Small intestine (tissue), 7 donors: ENCODE data around the gene NPIPB8. TPM values are rescaled to one million over a fixed set of nuclear protein-coding genes. Genes with fewer than 3 reads are reported as not detected.
A peak's percentile ranks its signal among the peaks of the same experiment; 100 is the strongest.
"Not testable (repeated sequence)": the region's sequence is repeated elsewhere in the genome, so short reads cannot be mapped to it uniquely, and the experiment has no call there.

Experiments
- DNase-seq, 2 donors: peaks; one replicate each; pipeline versions ENCODE4 v3.0.0 to v3.0.0-alpha.2; 2013
- FAIRE-seq: peaks from 2 replicates; lab custom pipeline; 2012; peaks lifted over from hg19 to GRCh38; lab: Jason Lieb, UNC
- H3K27ac ChIP-seq, 3 donors: one replicate each; pipeline ENCODE4 v1.5.1; 2013; ENCODE audit warnings: low read length in 2 of 3, mild to moderate bottlenecking in 2 of 3, control low read depth in 1 of 3, inconsistent platforms in 1 of 3, low read depth in 1 of 3, moderate library complexity in 1 of 3
- H3K27me3 ChIP-seq, 3 donors: one replicate each; pipeline ENCODE4 v1.6.1; 2013; ENCODE audit warnings: low read length in 3 of 3, inconsistent platforms in 1 of 3; ENCODE audit not compliant: control insufficient read depth in 3 of 3, insufficient read depth in 3 of 3
- H3K36me3 ChIP-seq, 3 donors: one replicate each; pipeline ENCODE4 v1.6.1; 2013; ENCODE audit warnings: low read length in 3 of 3, inconsistent platforms in 1 of 3, low read depth in 1 of 3, mild to moderate bottlenecking in 1 of 3, moderate library complexity in 1 of 3; ENCODE audit not compliant: control insufficient read depth in 3 of 3, insufficient read depth in 2 of 3
- H3K4me1 ChIP-seq, 3 donors: one replicate each; pipeline ENCODE4 v1.6.1; 2013; ENCODE audit warnings: low read length in 2 of 3, inconsistent platforms in 1 of 3, low read depth in 1 of 3, mild to moderate bottlenecking in 1 of 3, moderate library complexity in 1 of 3; ENCODE audit not compliant: control insufficient read depth in 3 of 3, insufficient read depth in 2 of 3
- H3K4me3 ChIP-seq, 3 donors: one replicate each; pipeline ENCODE4 v1.5.1; 2013; ENCODE audit warnings: low read length in 3 of 3, control low read depth in 1 of 3, inconsistent platforms in 1 of 3, low read depth in 1 of 3, mild to moderate bottlenecking in 1 of 3, moderate library complexity in 1 of 3
- H3K9me3 ChIP-seq, 2 donors: one replicate each; pipeline ENCODE4 v1.6.1; 2013; ENCODE audit warnings: low read depth in 1 of 2, low read length in 1 of 2; ENCODE audit not compliant: control insufficient read depth in 2 of 2, insufficient read depth in 1 of 2
- WGBS, 3 donors: extraction: QIAGEN DNeasy Blood & Tissue Kit; methylation state at CpG; one replicate each; pipeline ENCODE4 v1.1.7; 2013; 5-methylcytosine and 5-hydroxymethylcytosine counted together
- polyA plus RNA-seq, 4 donors: library from polyadenylated mRNA; stranded (reverse) in 3 of 4; unstranded in 1 of 4; fragments of 200-250 nt in 3 of 4; fragments of 120-200 nt in 1 of 4; gene quantifications; one replicate each; pipeline versions ENCODE4 v1.2.1 to v1.2.3, GENCODE V29; 2013
- donor health status: healthy with polysubstance abuse.
- donor health status: control.
- donor health status: control.
- donor health status: Bipolar disorder and iron deficiency.
- donor health status: healthy.

NPIPB8 gene
- polyA plus RNA-seq, 4 donors = 0.03 to 2.2 TPM; not detected in 2

- 35 to 58% (median 39%) methylated on average over 5 of the region's 5 CpGs for WGBS, 3 donors
- not testable (repeated sequence) for H3K27me3 ChIP-seq, H3K9me3 ChIP-seq, H3K4me1 ChIP-seq, H3K36me3 ChIP-seq, FAIRE-seq, H3K27ac ChIP-seq, DNase-seq, H3K4me3 ChIP-seq
Measured at GRCh38 chr16:28636093-28636823, 1.6 kb upstream of the NPIPB8 start.

GRCh38 chr16:28638359-28638758 lies 494 bp downstream of the NPIPB8 start:
- H3K27ac ChIP-seq, H3K27me3 ChIP-seq, H3K9me3 ChIP-seq, DNase-seq, H3K36me3 ChIP-seq, FAIRE-seq, H3K4me3 ChIP-seq, H3K4me1 ChIP-seq: not testable (repeated sequence)
- 75 to 96% (median 89%) methylated on average over 3 to 4 of the region's 5 CpGs for WGBS, 3 donors

- DNase-seq, H3K4me3 ChIP-seq, FAIRE-seq, H3K27me3 ChIP-seq, H3K4me1 ChIP-seq, H3K36me3 ChIP-seq, H3K9me3 ChIP-seq: not testable (repeated sequence)
- peak overlapping the region in 1 of 3 donors; percentile 44 for H3K27ac ChIP-seq
- 49 to 79% (median 60%) methylated on average over 1 to 2 of the region's 2 CpGs for WGBS, 3 donors
Measured at GRCh38 chr16:28639959-28640358, 2.1 kb downstream of the NPIPB8 start.

- H3K27me3 ChIP-seq, H3K4me1 ChIP-seq, FAIRE-seq, H3K4me3 ChIP-seq, DNase-seq, H3K9me3 ChIP-seq, H3K36me3 ChIP-seq, H3K27ac ChIP-seq: not testable (repeated sequence)
- 91 to 97% (median 94%) methylated on average over 9 to 17 of the region's 25 CpGs for WGBS, 3 donors
Measured at GRCh38 chr16:28666264-28666663, 28.4 kb downstream of the NPIPB8 start.

- not testable (repeated sequence) for H3K9me3 ChIP-seq, DNase-seq, H3K27me3 ChIP-seq, H3K27ac ChIP-seq, H3K36me3 ChIP-seq, H3K4me3 ChIP-seq, H3K4me1 ChIP-seq, FAIRE-seq
- WGBS, 3 donors = no CpG with 5 or more reads among the region's 7 CpGs
Measured at GRCh38 chr16:28667480-28667879, 29.6 kb downstream of the NPIPB8 start.

DNA sequence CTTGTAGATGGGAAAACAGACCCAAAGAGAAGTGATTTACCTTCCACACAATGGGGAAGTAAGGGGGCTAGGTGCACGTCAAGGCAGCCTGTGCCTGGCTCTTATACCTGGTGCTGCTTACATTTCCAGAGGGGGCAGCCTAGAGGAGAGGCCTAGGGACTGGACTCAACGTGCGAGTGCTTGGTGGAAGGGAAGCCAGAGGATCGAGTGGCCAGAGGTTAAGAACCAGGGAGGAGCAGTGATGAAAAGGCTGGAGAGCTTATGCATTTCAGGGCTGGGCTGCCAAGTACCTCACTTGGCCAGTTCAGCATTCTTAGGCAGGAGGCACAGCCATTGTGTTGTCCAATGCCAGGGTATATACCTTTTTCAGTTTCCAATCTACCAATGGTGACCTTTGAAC lies 30.3 kb downstream of the NPIPB8 start:
- H3K27me3 ChIP-seq, DNase-seq, H3K9me3 ChIP-seq, H3K4me3 ChIP-seq, H3K36me3 ChIP-seq, FAIRE-seq, H3K27ac ChIP-seq, H3K4me1 ChIP-seq: not testable (repeated sequence)
- WGBS, 3 donors = no CpG with 5 or more reads among the region's 4 CpGs

DNA sequence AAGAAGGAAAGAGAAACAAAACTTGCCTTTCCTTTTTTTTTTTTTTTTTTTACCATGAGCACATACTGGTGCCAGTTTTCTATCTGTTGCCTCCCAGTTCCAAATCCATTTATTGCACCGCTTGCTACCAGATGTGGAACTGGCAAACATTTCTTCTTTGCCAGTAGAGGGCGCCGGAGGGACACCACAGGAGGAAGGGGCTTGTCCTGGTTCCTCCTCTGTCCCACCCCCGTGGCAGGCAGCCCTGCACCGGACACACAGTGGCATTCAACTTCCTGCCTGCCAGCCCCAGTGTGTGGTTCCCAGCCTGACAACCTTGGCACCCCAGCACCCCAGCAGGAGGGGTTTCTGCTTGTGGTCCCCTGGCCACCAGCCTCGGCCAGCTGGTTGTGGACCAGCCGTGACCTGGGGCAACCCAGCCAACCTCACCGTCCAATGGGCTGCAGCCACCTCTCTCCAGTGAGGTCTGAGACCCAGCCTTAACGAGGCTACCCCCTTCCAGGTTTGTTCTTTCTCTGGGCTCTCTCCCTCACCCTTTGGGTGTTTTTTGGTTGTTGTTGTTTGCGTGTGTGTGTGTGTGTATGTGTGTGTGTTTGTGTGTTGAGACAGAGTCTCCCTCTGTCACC lies 50.6 kb downstream of the NPIPB8 start:
- H3K27me3 ChIP-seq, H3K27ac ChIP-seq, H3K4me1 ChIP-seq, H3K4me3 ChIP-seq, FAIRE-seq, H3K36me3 ChIP-seq, DNase-seq, H3K9me3 ChIP-seq: not testable (repeated sequence)
- WGBS, 3 donors = 48% methylated on average over 1 of the region's 10 CpGs; no CpG with 5 or more reads in 2 of the 3 donors

DNA sequence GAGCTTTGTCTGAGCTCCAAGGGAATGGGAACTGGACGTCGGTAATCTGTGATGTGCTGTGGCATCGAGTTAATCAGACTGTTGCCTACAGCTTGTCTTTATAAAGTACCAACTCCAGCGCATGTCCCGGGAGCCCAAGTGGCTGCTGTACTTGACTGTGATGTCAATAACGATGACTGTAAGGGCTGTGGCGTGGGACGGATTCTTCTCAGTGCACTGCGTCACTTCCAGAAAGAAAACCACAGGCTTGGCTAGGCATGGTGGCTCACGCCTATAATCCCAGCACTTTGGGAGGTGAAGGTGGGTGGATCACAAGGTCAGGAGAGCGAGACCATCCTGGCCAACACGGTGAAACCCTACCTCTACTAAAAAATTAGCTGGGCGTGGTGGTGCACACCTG lies 51.6 kb downstream of the NPIPB8 start:
- H3K27ac ChIP-seq, H3K27me3 ChIP-seq, H3K9me3 ChIP-seq, H3K36me3 ChIP-seq, FAIRE-seq, DNase-seq, H3K4me1 ChIP-seq, H3K4me3 ChIP-seq: not testable (repeated sequence)
- WGBS, 3 donors = 82 to 97% methylated on average over 3 of the region's 13 CpGs; no CpG with 5 or more reads in 1 of the 3 donors
